GM21528 (cell line): ENCODE results near the gene FAM13C.
"Not testable (repeated sequence)": the region's sequence is repeated elsewhere in the genome, so short reads cannot be mapped to it uniquely, and the experiment has no call there.

Source experiments
- ATAC-seq: cut with Tn5 transposase; IDR thresholded peaks from one replicate; pipeline ENCODE4 v1.9.1; 2021; ENCODE audit warnings: mild to moderate bottlenecking, moderate library complexity; ENCODE audit not compliant: unreplicated experiment, low FRiP score

The FAM13C gene

DNA sequence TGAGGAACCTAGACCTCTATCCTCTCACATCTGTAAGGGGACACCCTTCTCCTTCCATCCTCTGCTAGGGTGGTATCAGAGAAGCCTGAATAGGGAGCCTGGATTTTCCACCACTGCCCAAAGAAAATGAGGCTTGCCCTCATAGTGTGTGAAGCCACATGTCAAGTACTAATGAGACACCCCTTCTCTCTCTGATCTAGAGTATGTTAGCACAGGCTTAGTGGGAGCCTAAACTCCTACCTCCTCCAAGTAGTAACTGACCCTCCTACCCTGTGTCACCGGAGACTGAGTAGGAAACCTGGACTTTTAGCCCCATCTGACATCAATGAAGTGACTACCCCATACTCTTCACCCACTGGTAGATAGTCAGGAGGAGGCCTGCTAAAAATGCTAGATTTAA, 120.3 kb downstream of the FAM13C start:
- no peak for ATAC-seq

DNA sequence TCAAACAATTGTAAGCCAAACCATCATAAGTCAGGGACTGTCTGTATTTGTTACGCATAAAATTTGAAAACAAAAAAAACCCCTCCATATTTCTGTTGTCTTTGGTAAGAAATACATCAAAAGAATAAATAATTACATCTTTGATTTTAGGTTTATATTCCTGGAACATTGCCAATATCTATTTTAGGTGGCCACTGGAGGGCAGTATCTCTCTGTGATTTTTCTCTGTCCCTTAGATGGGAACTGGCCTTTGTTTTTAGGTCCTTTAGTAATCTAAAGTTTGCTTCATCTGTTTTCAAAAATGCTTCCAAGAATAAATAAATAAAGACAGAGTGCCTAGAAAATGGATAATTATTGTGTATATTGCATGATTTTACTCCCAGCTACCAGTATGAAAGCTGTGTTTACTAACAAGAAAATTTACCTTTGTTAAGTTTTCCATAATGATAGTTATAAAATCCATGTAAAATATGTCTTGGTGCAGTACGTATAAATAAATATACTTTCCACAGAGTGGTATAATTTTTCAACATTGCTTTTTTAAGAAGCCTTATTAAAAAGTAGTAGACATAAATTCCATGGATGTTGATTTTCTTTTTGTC, 121.7 kb downstream of the FAM13C start:
- ATAC-seq: no peak

DNA sequence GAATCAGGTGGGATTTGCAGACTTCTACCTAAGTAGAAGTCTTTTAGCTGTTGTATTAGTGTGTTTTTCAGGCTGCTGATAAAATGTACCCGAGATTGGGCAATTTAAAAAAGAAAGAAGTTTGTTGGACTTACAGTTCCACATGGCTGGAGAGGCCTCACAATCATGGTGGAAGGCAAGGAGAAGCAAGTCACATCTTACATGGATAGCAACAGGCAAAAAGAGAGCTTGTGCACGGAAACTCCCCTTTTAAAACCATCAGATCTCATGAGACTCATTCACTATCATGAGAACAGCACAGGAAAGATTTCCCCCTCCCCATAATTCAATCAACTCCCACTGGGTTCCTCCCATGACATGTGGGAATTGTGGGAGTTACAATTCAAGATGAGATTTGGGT, 123.2 kb downstream of the FAM13C start:
- not testable (repeated sequence) for ATAC-seq

DNA sequence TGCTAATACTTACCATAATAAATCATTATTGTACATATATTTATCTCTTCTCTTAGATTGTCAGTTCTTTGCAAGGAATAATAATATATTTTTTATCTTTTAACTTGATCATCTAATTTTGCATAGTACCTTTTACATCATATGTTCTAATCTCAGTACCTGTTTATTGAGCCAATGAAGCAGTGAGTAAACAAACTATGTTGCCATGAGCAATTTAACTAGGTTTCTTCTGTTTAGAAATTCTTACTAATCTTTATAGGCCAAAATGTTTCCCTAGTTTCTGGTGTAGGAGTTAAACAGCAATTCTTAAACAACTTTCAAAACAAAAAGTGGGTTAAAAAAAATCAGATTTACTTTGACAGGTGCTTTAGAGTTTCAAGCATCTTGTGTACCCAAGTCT, 124.6 kb downstream of the FAM13C start:
- ATAC-seq: no peak

DNA sequence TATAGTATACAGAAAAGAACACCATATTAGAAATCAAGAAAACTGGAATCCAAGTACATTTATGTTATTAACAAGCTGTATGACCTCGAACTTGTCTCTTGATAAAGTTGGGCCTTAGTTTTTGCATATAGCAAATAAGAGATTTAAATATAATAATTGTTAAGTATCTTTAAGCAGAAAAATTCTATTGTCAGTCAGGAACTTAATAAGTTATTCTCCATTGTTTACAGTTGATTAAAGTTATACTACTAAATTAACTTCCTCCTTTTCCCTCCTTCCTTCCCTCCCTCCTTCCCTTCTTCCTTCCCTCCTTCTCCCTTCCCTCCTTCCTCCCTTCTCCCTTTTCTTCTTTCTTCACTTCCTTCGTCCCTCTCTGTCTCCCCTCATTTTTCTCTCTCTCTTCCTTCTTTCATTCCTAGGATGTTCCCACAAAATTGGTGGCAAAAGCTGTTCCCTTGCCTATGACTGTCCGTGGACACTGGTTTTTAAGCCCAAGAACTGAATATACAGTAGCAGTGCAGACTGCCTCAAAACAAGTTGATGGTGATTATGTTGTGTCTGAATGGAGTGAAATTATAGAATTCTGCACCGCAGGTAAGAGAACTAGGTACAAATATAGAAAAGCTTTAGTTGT, 126.2 kb downstream of the FAM13C start:
- ATAC-seq: no peak

DNA sequence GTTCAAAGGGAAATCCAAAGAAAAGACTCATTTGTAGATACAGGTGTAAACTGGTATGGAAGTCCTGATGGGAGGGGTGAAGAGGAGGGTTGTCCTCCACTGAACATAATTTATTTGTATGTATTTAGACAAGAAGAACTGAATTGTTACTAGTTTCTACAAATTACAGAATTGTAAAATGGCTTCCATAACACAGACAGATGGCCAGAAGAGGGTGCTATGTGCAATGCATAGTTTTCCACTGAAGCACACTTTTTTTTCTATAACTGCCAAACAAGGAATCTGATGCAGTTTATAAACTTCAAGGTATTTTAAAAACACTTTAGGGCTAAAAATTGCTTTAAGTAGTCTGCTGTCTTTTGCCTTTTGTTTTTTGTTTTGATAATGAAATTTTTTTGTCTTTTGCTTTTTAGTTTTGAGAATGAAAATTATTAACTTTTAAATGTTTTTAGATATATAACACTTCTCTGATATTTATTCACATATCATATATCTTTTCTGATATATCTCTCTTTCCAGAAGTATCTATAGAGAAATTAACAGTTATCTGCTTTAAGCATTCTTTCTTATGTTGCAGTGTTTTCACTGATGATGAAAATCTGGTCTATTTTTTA, 127.4 kb downstream of the FAM13C start:
- ATAC-seq: no peak

DNA sequence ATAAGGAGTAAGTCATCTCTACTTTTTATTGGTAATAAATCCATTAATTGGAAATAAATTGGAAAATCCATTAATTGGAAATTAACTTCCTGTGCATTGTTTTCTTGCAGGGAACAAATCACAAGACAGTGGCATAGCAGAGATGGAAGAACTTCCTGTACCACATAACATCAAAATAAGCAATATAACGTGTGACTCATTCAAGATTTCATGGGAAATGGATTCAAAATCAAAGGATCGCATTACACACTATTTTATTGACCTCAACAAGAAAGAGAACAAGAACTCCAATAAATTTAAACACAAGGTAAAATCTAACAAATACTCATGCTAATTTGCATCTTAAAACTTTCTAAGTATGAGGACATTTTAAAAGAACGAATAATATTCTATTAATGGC, 128.2 kb downstream of the FAM13C start:
- ATAC-seq: no peak

DNA sequence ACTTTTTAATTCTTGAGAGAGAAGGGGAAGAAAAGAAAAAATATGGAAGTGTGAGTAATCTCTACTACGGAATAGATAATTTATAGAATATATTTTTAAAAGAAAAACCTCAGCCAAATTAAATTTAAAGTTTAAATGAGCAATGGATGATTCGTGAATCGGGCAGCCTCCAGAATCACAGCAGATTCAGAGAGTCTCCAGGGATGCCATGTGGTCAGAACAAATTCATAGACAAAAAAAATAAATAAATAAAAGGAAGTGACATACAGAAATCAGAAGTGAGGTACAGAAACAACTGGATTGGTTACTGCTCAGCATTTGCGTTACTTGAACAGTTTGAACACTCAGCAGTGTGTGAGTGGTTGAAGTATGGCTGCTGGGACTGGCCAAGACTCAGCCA, 132.9 kb downstream of the FAM13C start:
- ATAC-seq: no peak

DNA sequence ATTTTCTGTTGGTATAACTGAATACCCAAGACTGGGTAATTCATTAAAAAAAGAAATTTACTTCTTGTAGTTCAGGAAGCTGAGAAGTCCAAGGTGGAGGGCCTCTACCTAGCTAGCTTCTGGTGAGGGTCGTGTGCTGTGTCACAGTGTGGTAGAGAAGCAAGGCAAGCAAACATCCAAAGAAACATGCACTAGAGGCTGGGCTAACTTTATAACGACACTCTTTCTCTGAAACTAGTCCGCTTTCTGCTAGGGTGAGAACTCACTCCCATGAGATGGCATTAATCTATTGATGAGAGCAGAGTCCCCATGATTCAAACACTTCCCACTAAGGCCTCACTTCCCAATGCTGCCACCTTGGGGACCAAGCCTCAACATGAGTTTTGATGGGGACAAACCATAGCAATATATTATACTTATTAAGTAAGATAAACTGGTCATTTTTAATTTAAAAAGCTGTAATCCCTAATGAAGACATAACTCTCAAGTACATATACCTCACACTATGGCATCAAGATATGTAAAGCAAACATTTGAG, 135.1 kb downstream of the FAM13C start:
- no peak for ATAC-seq

DNA sequence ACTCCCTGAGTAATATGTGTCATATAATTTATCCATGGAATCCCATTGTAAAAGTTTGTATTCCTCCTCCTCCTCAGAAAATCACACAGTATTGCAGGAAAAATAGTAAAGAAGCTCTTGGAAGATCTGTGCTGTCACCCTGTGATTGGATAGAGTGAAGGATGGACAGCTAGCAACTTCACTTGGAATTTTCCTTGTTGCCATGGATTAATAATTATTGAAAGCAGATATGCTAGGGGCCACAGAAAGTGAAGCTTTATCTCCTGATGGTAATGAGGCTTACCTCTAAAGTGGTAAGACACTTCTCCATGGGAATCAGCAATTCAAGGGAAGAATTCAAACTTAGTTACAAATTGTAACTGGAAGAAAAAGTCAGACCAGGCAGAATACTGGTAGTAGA, 137.1 kb downstream of the FAM13C start:
- ATAC-seq: no peak

DNA sequence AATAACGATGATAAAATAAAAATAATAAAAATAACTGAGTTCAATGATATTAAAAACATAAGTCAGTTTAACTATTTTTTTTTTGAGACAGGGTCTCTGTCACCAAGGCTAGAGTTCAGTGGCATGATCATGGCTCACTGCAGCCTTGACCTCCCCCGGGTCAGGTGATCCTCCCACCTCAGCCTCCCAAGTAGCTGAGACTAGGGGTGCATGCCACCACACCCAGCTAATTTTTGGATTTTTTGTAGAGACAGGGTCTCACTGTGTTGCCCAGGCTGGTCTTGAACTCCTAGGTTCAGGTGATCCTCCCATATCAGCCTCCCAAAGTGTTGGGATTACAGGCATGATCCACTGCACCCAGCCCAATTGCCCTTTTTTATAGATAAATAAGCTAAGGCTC, 138.8 kb downstream of the FAM13C start:
- not testable (repeated sequence) for ATAC-seq

DNA sequence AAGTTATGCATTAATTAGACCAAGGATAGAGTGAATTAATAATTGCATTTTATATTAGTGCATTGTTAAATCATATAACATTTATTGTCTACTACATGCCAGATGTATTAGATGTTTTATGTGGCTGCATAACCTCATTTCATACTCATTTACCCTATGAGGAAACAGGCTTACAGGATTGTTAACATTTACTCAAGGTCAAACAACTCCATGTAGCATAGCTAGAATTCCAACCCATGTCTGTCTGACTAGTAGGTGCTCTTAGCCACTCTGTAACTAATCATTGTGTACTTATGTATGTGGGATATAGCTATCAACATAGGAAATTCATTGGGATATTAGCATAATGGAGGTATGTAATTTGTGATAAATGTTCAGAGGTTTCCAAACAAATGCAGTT, 139.6 kb downstream of the FAM13C start:
- ATAC-seq: no peak

DNA sequence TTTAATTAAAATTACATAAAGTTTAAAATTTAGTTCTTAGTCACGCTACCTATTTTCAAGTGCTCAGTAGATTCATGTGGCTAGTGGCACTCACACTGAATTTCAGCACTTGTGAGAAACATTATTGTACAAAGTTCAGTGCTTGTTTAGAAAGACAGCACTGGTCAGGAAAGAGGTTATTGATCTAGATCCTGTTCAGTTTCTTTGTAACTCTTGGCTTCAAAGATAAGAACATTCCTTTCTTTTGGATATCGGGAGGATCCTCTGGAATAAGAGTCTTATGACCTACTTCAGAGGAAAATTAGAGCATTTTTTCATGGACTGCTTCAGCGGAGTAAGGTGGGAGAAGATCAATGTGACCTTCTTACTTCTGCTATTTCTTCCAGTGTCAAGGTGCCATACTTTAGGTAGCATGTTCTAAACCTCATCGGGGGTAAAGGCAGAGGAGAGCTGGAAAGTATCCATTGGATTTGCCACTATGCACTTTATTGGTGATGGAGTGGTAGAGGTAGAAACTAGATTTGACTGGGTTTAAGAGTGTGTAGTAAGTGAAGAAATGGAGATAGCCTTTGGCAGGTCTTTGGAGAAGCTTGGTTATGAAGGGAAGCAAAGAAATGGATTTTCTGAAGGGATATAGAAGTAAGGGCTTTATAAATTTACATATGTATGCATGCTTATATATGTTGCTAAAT, 146.0 kb downstream of the FAM13C start:
- ATAC-seq: no peak

DNA sequence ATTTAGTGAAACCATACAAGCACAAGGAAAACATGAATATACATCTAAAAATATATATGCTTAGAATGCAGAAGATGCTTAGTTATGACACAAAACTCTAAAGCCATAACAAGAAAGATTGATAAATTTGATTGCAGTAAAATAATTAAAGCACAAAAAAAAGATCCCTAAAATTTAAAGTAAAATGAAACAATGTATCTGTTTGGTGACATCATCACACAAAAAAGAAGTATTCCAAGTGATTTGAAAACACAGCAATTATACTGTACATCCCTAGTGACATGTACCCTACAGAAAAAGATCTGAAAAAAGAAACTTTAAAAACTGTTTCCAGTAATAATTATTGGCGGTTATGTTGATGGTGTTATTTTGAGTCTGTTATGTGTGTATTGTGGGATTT, 148.2 kb downstream of the FAM13C start:
- ATAC-seq: no peak

DNA sequence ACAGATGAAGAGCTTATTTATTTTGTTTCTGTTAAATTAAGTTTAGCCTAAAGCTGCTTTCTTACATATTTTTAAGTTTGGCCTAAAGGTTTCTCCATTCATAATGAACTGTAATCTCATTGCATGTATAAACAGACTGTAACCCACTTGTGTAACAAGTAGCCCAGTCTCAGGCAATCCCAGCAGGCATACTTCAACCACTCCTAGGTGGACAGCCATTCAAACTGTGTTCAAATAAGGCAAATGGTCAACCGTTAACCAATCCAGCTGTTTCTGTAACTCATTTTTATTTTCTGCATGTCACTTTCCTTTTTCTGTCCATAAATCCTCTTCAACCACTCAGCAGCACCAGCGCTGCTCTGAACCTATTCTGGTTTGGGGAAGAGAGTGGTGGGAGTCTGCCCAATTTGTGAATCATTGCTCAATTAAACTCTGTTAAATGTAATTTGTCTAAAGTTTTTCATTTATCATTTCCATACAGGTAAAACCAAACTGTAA, 150.0 kb downstream of the FAM13C start:
- ATAC-seq: no peak

DNA sequence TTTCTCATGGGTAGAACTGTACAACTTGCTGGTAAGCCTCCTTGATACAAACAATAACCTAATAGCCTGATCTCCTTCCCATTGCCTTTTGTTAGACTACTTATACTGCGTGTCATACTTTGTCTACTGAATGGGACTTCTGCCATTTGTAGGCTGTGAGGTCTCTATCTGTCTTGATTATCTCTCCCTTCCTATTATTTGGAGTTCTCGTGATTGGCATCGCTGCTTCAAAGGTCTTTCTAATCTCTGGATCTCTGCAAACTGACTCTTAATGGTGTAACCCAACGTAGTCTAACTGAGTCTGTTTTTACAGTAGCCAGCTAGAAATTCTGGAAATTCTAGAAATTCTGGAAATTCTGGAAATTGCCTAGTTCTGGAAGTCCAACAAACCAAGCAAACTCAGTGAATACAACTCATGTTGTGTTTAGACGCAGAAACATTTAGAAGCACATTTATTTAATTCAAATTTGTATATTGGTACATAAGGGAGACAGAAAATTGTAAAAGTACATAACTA, 156.1 kb downstream of the FAM13C start:
- no peak for ATAC-seq
